ENCODE measurements around the gene GIPC2.

DNA sequence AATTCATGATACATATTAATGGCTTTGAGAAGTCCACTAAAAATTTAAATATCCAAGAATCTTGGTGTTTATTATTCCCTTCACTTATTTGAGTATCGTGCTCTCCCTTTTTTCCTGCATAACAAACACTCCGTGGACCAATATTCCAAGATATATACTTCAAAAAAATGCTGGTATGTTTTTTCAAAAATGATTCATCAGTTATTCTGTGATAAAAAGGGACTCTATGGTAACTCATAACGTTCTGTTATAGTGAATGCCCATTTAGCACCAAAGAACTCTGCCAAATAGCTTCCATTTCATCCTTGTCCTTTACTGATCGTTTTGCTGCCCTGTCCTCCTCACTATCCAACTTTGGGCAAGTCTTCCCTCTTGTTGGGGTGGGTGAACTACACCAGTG lies 12.9 kb downstream of the GIPC2 start:
- TF ChIP-seq, protein P1, sequence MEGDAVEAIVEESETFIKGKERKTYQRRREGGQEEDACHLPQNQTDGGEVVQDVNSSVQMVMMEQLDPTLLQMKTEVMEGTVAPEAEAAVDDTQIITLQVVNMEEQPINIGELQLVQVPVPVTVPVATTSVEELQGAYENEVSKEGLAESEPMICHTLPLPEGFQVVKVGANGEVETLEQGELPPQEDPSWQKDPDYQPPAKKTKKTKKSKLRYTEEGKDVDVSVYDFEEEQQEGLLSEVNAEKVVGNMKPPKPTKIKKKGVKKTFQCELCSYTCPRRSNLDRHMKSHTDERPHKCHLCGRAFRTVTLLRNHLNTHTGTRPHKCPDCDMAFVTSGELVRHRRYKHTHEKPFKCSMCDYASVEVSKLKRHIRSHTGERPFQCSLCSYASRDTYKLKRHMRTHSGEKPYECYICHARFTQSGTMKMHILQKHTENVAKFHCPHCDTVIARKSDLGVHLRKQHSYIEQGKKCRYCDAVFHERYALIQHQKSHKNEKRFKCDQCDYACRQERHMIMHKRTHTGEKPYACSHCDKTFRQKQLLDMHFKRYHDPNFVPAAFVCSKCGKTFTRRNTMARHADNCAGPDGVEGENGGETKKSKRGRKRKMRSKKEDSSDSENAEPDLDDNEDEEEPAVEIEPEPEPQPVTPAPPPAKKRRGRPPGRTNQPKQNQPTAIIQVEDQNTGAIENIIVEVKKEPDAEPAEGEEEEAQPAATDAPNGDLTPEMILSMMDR (IDR thresholded peaks at IDR 0.05) = no peak
- TF ChIP-seq ZFX (IDR thresholded peaks at IDR 0.05; ENCODE audit: borderline replicate concordance) = no peak

Measured in 22Rv1 (cell line).